GM18867 (cell line): ENCODE data around the gene ITPR1.

ENCODE experiments used
- ATAC-seq: cut with Tn5 transposase; IDR thresholded peaks from one replicate; pipeline ENCODE4 v1.9.1; 2021; ENCODE audit warnings: mild to moderate bottlenecking, moderate library complexity; ENCODE audit not compliant: unreplicated experiment

Gene ITPR1

DNA sequence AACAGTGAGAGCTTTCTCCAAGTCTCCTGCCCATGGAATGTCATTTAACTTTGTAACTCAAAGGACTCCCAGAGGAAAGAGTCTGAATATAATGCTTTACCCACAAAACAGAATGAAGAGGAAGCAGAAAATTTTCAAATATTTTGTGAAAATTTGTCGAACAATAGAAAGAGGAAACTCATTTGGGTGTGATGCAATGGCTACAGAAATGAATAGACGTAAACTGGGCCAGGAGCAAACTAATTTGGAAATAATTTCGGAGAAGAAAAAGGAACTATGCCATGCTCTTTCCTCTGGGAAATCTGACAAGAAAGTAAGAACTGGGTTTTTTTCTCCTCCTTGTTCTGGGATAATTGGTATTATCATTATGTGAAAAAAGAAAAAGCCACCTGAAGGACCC lies 14.9 kb upstream of the ITPR1 start:
- ATAC-seq: no peak

DNA sequence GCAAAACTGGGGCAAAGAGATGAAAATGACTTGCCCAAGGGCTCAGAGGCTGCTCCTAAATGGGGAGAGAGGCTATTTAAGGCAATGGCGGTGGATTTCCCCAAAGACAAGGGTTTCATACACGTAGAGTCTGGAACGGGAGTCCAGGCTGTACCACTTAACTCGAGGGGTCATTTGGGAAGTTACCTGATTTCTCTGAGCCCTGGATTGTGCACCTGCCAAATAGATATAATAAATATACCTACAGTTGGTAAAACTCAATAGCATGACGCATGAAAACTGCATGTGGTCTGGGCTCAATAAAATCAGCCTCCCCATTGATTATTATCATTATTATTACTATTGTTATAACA lies 1.3 kb upstream of the ITPR1 start:
- ATAC-seq: no peak

DNA sequence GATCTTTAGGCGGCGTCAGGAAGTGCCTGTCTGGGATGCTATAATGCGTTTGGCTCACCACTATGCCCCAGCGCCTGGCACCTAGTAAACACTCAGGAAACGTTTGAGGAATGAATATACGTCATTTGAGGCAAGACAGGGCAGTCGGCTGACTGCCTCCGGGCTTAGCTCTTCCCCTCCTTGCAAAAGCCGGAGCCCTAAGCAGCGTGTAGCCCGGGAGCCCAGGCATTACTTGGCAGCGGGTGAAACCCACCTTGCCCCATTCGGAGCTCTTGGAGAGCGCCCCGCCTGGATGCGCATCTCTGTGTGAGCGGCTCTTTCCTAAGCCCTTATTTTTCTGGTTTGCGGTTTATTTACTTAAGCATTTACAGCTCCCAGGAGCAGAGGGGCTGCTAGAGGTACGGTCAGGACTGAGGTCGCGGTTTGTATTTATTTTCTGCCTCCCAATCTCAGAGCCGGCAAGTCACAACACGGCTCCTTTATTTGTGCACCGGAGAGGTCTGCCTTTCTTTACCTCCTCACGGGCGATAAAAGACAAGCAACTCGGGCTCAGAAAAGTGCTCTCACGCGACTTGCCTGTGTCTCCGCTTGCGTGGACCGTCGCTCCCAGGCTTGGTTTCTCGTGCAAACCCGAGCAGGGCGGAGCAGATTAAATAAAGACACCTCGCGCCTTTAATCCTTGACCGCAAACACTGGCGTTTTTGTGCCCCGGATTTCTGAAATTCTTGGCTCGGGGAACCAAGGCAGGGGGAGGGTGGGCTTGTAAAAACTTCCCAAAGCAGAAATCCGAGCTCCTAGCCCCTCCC lies 737 bp upstream of the ITPR1 start:
- peak; percentile 15 for ATAC-seq

DNA sequence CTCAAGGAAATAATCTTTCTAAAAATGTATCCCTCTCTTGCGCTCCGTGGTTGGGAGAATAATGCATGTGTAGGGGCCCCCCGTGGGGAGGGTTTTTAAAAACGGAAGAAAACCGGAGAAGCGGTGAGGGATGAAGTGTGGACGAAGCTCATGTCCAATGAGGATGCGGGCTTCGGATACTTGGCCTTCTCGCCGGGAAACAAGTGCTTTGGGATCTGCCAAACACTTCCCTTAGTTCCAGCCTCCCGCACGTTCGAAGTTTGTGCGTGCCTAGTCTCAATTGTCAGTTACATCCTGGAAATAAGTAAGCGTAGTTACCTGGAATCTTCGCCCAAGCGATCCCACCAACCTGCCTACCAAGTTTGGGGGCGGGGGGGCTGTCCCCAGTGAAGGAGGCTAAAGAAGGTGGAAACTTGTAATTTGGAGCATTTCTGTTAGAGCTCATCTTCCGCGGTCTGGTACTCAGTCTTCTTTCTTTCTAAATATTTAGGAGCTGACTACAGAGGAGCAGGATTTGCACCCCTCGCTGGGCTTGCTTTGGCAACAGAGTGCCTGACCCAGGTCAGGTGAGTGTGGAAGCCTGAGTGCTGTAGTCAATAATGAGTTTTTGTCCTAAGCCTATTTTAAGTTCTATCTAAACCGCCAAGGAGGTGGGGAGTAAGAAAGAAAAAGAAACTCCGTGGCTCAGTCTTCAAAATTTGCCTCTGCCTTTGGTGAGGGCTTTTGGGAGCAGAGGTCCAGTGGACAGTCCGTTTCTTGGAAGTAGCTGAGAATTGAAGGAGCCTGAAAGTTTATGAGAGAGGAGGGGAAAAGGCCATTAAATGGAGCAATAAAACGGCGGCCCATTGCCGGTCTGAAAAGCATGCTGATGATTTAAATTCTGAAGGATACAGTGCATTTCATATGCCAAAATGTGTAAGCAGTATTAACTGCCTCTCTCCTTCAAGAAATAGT lies 1.1 kb downstream of the ITPR1 start:
- ATAC-seq: no peak

DNA sequence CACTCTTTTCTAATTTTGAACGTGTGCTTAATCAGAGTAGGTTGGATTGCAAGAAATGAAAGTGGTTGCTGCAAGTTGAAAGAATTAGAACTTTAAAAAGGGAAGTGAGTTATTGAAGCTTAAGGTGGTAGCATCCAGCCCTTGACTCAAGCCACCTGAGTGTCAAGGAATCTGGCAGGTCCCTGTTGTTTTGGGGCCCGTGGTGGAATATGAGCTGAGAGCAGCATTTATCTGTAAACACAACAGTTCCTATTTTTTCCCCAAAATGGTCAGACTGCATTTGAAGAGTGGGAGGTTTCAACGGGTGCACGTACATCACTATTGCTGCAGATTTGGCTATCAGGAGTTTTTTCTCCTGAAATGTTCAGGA lies 1.7 kb downstream of the ITPR1 start:
- ATAC-seq: peak; percentile 36

DNA sequence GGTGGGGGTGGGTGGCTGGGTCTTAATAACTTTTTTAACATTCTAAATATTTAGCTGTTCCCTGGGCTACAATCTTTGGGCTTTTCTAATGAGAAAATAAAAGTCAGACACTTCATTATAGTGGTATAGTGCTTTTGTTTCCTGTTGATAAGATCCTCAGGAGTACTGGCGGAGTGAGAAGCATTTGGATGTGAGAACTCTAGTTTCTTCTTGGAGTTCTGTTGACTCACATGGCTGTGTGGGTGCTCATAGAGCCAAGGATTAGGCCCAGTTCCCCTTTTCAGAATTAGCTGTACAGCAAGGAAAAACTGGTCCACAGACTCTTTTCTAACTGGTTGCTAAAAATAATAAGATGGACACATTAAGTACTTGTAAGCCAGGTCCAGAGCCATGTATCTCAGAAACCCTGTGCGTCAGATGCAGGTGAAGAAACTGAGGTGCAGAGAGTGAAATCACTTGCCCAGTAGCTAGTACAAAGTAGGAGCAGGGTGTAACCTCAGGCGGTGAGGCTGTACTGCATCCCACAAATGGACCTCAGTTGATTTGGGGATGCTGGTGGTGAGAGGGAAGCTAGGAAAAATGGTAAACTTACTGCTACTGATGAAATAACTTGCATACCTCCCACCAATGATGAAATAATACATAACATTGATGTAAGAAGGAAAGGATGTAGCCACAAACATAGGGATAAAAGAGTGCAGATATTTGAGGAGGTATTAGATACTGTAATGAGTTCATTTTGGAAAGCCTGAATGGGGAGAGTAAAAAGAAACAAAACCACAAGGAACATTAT lies 2.3 kb downstream of the ITPR1 start:
- no peak for ATAC-seq

DNA sequence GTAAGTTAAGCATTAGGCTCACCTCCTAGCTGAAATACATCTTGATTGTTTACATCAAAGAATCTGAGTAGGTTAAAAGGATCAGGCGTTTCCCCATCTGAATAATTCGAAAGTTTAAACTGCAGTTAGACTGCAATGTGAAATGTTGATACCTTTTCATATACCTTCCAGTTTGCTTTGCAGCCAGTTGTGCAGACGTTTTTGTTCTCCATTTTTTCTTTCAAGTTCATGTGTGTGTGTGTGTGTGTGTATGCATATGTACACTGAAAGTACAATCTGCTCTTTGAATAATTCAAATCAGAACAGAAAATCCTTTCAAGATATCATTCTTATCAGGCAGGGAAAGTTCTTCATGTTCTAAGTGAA lies 2.9 kb downstream of the ITPR1 start:
- no peak for ATAC-seq

DNA sequence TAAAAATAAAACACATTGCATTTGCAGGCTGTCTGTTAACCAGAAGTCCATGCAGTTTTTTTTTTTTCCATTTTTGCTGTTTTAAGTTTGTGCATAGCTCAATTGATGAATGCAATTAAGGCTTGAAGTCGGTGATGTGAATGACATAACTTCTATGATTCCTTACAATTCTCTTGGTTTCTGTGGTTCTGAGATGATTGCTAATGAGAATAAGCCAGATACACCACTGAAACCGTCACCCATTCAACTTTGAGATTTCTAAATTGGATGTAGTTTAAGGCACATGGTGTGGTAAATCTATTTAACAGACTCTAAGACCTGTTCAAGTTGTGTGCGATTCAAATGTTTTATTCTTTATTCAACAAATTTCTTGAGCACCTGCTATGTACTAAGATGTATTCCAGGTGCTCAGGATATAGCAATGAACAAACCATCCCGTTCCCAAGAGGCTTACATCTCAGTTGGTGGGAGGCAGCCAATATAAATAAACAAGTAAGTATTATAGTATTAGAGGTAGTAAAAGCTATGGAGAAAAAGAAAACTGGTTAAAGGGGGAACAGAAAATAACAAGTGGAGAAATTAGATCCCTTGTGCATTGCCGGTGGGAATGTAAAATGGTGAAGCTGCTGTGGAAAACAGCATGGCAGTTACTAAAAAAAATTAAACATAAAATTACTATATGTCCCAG lies 4.0 kb downstream of the ITPR1 start:
- ATAC-seq: no peak

DNA sequence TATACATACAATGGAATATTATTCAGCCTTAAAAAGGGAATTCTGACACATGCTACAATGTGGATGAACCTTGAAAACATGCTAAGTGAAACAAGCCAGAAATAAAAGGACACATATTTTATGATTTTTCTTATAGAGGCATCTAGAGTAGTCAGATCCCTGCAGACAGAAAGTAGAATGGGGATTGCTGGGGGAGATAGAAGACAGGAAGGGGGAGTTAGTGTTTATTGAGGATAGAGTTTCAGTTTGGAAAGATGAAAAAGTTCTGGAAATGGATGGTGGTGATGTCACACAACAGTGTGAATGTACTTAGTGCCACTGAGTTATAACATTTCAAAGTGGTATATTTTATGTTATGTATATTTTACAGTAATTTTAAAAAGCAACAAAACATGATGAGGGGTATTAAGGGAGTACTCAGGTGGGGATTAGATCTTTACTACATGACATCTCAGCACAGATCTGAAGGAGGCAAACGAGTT lies 4.7 kb downstream of the ITPR1 start:
- no peak for ATAC-seq

DNA sequence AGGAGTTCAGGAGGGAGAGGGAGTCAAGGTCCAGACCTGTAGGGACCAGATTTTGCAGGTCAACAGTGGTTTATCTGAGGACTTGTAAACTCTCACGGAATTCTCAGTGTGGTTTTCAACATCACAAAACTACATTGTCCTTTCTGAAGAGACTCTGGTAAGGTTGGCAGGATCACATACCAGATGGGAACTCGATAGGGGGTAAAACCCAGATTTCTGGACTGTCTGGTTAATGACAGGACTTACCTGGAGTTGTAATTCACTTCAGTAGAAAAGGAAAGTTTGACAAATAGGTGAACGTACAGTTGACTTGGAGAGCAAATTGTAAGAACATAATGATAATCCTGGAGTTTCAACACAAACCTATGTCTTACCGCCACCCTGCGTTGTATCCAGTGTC lies 5.3 kb downstream of the ITPR1 start:
- ATAC-seq: no peak

DNA sequence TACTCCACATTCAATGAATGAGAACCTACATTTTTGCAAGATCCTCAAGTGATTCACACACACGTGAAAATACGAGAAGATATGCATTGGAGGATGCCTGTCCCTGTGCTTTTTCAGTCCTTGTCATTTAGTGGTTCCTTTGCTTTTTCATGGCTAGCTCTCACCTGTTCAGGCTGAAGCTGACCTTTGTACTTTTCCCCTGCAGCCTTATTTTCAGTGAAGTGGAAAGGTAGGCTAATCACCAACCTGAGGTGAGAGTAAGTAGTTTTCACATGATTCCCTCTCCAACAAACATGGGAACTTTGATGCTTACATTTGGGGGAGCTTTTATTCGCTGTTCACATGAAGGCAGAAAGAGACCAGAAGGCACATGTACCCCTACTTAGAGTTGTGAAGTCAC lies 8.3 kb downstream of the ITPR1 start:
- no peak for ATAC-seq

DNA sequence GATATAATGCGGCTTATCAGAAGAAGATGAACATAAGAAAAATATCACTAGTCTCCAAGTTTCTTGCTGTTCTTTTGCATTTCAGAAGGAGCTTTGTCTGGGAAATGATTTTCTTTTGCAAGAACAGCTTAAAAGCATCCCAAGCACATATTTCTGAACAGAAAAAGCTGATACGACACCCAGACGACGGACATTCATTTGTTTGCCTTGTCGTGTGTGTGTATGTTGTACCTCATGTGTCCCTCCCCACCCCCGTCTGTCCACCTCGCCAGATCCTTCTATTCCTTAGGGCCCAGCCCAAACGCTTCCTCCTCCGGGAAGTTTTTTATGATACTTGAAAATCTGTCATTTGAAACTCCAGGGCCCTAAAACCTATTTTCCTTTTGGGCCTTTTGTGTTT lies 8.8 kb downstream of the ITPR1 start:
- no peak for ATAC-seq

DNA sequence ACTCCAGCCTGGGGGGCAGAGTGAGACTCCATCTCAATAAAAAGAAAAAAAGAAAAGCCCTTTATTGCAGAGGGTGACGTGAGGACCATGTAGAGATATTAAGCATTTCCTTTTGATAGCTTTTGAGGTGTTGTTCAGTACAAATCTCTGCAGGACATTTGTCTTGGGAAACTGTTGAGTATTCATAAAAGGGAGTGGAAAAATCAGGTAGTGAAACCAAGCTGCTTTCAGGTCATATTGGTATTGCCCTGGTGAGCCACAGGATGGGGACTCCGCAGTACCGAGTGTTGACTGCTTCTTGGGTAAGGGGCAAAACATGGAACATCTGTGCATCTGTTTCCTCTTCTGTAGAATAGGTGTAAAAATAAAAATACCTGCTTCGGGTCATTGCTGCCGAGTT lies 9.9 kb downstream of the ITPR1 start:
- ATAC-seq: peak; percentile 39

DNA sequence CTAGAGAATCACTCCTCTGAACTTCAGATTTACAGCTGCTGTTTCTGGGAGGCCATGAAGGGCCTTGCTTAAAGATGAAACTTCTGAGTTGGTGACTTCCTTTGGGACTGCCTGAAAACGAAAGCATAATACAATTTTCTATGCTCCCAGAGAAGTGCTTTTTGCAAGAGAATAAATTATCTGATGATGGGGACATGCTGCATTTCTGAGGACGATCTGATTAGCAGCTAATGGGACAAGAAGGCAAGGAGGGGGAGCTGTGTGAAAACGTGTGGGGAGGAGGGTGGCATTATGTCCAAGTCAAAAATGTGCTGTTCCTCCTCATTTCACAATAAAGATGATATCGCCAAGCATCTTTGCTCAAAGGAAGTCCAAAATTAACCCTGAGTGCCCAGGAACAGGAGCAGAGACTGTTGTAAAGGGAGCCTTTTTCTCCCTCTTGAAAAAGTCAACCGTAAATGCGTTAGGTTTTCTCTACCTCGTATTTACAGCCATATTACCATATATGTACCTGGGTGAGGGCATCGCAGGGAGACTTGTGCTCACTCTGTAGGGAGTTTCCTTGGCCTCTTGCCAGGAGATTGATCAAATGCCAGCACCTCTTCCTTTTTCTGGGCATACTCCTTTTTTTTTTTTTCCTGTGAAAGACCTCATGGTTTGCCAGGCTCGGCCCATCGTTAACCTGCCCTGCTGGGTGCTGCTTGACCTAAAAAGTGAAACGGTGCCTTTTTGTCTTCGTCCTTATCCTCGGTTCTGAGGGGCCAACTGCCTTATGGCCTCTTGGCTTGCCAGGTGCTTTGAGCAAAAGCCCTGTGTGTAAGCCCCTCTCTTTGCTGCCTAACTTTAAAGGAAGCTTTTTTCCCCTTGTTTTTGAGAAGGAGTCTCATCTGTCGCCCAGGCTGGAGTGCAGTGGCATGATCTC lies 11.5 kb downstream of the ITPR1 start:
- no peak for ATAC-seq

DNA sequence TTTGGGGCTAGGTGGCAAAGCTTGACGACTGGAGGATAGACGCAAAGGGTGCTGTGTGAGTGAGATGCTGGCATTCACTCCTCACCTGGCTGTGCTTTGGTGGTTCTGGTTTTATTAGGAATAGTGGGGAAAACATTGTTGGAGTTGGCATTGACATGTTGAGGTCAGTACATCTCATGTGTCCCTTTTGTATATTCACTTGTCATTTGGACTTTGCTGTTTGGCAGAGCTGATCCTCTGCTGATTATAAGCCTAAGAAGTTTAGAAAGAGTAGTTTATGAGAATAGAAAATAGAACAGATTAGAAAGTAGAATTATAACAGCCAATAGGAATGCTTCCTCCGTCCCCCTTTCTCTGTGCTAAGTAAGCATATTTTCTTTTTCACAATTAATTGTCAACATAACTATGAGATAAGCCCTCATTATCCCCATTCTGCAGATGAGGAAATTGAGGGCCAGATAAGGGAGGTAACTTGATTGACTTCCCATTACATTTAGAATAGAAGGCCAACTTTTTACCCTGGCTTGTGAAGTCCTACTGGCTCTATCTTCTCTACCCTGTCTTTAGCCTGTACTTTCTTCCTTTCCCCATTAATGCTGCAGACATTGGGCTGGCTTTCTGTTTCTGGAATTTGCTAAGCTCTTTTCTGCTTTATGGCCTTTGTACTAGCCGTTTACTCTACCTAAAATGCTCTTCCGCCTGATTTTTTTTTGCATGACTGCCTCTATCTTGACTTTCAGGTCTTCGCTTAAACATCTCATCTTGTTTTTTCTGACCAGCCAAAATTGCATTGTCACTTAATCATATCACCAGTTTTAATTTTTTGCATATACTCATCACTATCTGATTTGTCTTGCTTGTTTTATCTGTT lies 12.8 kb downstream of the ITPR1 start:
- ATAC-seq: no peak

DNA sequence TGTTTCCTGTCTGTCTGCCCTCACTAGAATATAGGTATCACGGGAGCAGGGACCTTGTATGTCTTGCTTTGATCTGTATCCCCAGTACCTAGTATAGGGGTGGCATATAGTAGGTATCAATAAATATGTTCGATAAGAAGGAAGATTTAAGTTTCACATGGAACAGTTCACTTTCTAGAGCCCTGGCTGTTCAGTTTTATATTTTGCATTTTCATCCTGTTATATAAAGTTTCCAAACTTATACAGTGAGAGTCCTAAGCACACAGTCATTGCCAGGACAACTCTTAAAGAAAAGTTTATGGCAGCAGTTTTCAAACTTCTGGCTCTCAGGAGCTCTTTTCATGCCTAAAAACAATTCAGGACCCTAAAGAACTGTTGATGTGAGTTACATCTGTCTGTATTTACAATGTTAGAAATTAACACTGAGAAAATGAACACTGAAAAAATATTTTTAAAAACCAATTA lies 13.4 kb downstream of the ITPR1 start:
- no peak for ATAC-seq

DNA sequence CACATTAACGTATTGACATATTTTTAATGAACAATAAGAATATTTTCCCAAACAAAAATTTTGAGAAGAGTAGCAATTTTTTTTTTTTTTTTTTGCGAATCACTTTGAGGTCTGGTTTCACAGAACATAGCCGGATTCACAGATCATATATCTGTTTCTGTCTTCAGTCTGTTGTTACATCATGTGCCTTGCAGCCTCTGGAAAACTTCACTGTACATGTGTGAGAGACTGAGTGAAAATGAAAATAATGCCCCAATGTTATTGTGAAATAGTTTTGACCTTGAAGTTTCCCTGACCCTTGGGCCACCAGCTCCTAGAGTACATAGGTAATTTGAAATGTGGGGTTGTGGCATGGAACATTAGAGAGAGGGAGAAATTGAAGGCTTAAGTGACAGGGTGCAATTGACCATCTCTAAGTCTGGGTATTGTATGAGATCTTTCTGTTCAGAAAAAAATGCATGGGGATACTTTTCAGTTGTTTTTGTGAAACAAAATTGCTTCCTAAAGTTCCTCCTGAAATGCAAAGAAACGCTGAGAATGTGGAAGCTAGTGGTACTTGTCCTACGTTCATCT lies 14.0 kb downstream of the ITPR1 start:
- peak; percentile 38 for ATAC-seq
